Measurements from ENCODE around the gene ECSIT.

DNA sequence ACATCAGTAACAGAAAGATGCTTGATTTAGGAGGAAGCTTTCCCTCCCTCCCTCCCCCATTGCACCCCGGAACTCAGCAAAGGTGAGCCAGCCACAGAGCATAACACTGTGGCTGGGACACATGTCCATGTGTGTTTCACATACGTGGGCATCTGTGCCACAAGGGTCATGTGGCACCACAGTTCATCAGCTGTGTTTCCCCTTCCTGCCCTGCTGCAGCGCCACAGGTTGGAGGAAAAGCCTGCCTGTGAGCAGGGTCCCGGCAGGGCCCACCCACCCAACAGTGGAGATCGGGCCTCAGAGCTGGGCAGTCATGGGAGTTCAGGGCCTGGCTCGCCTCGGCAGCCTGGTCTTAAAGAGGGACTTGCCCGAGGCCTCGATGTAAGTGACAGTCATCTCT is 45.8 kb upstream of the ECSIT start:
- TF ChIP-seq, protein P1, sequence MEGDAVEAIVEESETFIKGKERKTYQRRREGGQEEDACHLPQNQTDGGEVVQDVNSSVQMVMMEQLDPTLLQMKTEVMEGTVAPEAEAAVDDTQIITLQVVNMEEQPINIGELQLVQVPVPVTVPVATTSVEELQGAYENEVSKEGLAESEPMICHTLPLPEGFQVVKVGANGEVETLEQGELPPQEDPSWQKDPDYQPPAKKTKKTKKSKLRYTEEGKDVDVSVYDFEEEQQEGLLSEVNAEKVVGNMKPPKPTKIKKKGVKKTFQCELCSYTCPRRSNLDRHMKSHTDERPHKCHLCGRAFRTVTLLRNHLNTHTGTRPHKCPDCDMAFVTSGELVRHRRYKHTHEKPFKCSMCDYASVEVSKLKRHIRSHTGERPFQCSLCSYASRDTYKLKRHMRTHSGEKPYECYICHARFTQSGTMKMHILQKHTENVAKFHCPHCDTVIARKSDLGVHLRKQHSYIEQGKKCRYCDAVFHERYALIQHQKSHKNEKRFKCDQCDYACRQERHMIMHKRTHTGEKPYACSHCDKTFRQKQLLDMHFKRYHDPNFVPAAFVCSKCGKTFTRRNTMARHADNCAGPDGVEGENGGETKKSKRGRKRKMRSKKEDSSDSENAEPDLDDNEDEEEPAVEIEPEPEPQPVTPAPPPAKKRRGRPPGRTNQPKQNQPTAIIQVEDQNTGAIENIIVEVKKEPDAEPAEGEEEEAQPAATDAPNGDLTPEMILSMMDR (IDR thresholded peaks at IDR 0.05 in 8 of 11, conservative IDR thresholded peaks at IDR 0.05 in 3 of 11): no peak
- TF ChIP-seq POLR2A (IDR thresholded peaks at IDR 0.05): no peak
- TF ChIP-seq POLR2AphosphoS5 (IDR thresholded peaks at IDR 0.05): peak; percentile 16 to 57 (median 43)
